Subcutaneous abdominal adipose tissue (tissue), 5 donors: Measurements from ENCODE around the gene GREM1.

Experiments used
- H3K27ac ChIP-seq: one replicate; pipeline ENCODE4 v1.7.0; 2013; ENCODE audit warnings: low read depth, mild to moderate bottlenecking, inconsistent platforms, low read length, moderate library complexity
- H3K27me3 ChIP-seq, 5 donors: one replicate each; pipeline ENCODE4 v1.7.0; 2013; ENCODE audit warnings: low read length in 5 of 5, inconsistent platforms in 1 of 5; ENCODE audit not compliant: control insufficient read depth in 5 of 5, insufficient read depth in 4 of 5
- H3K36me3 ChIP-seq, 5 donors: one replicate each; pipeline ENCODE4 v1.7.0; 2013; ENCODE audit warnings: low read length in 5 of 5; ENCODE audit not compliant: control insufficient read depth in 5 of 5, insufficient read depth in 5 of 5
- H3K4me1 ChIP-seq, 5 donors: one replicate each; pipeline ENCODE4 v1.7.0; 2013; ENCODE audit warnings: low read length in 5 of 5, mild to moderate bottlenecking in 3 of 5, moderate library complexity in 1 of 5; ENCODE audit not compliant: control insufficient read depth in 5 of 5, insufficient read depth in 5 of 5
- H3K4me3 ChIP-seq, 5 donors: one replicate each; pipeline ENCODE4 v1.7.0; 2013; ENCODE audit warnings: low read length in 5 of 5, low read depth in 1 of 5
- H3K9ac ChIP-seq, 5 donors: one replicate each; pipeline ENCODE4 v1.7.0; 2013; ENCODE audit warnings: low read length in 5 of 5, mild to moderate bottlenecking in 4 of 5, moderate library complexity in 3 of 5
- H3K9me3 ChIP-seq, 5 donors: one replicate each; pipeline ENCODE4 v1.7.0; 2013; ENCODE audit warnings: low read length in 5 of 5; ENCODE audit not compliant: control insufficient read depth in 5 of 5
- donor health status: healthy.
- donor health status: healthy.
- donor health status: healthy.
- donor health status: healthy.
- donor health status: healthy.

Gene GREM1

GRCh38 chr15:32778391-32779176 lies 60.8 kb downstream of the GREM1 start:
- peaks cover 7 to 17% (median 8%) of the 10 kb centered on the region in 5 donors for H3K9me3 ChIP-seq
- peaks cover 0 to 4% (median 0%) of the 10 kb centered on the region in 5 donors for H3K36me3 ChIP-seq
- H3K27me3 ChIP-seq, result no peaks in the 10 kb centered on the region

DNA sequence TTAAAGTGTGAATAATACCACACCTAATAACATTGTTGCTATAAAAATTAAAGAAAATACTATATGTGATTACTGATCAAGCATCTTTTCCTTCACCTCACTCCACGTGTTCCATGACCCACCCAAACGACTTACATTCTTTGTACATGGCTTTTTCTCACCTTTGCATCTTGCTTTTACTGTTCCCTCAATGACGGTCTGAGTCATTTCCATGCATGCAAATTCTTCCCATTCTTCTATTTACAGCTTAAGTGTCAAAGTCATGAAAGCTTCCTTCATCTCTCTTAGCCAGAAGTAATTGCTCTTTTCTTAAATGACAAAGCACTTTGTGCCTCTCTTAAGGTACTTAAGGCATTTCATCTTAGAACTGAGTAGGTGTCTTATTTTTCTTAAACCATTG lies 64.0 kb downstream of the GREM1 start:
- H3K4me3 ChIP-seq, result no peak overlapping the region
- peaks cover 7 to 17% (median 8%) of the 10 kb centered on the region in 5 donors for H3K9me3 ChIP-seq
- no peaks in the 10 kb centered on the region for H3K27me3 ChIP-seq
- peaks cover 0 to 3% (median 0%) of the 10 kb centered on the region in 5 donors for H3K36me3 ChIP-seq
- H3K9ac ChIP-seq, result no peak overlapping the region
- no peaks in the 10 kb centered on the region for H3K4me1 ChIP-seq
- no peak overlapping the region for H3K27ac ChIP-seq

More at GRCh38 chr15:32778391-32779176, 60.8 kb downstream of the GREM1 start:
- Histone ChIP-seq H3K27ac (no peak overlapping the region), H3K4me1 (no peaks in the 10 kb centered on the region), H3K9ac (no peak overlapping the region), H3K4me3 (no peak overlapping the region)

GRCh38 chr15:32784581-32784980 lies 66.8 kb downstream of the GREM1 start:
- H3K4me1 ChIP-seq, result no peaks in the 10 kb centered on the region
- H3K27me3 ChIP-seq, result no peaks in the 10 kb centered on the region
- no peak overlapping the region for H3K27ac ChIP-seq
- peaks cover 0 to 4% (median 0%) of the 10 kb centered on the region in 5 donors for H3K9me3 ChIP-seq
- H3K4me3 ChIP-seq, result no peak overlapping the region
- H3K36me3 ChIP-seq, result peaks cover 0 to 3% (median 0%) of the 10 kb centered on the region in 5 donors
- H3K9ac ChIP-seq, result no peak overlapping the region

DNA sequence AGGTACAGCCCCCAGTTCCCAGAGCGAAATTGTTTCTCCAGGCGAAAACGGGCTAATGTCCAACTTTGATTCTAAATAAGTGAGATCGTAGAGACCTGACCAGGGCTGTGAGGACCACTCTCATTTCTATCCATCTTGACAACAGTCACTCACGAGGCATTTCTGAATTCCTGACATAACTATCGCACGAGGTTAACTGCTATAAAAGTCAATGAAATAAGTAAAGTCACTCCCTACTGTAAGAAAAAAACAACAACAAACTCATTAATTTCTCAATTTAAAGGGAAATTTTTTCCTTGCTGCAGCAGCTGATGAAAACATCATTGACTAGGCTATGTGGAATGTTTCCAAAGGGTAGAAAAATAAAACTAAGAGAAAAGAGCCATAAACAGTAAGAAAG lies 69.1 kb downstream of the GREM1 start:
- Histone ChIP-seq H3K4me1 (no peaks in the 10 kb centered on the region), H3K9ac (no peak overlapping the region), H3K4me3 (no peak overlapping the region), H3K36me3 (peaks cover 0 to 3% (median 0%) of the 10 kb centered on the region in 5 donors), H3K27ac (no peak overlapping the region), H3K9me3 (no peaks in the 10 kb centered on the region), H3K27me3 (no peaks in the 10 kb centered on the region)

- Histone ChIP-seq H3K9me3 (no peaks in the 10 kb centered on the region), H3K4me3 (no peak overlapping the region), H3K4me1 (no peaks in the 10 kb centered on the region), H3K27me3 (no peaks in the 10 kb centered on the region), H3K27ac (no peak overlapping the region), H3K9ac (no peak overlapping the region), H3K36me3 (peaks cover 0 to 3% (median 0%) of the 10 kb centered on the region in 5 donors)
Measured at GRCh38 chr15:32787949-32788348, 70.1 kb downstream of the GREM1 start.

- no peak overlapping the region for H3K9ac ChIP-seq
- no peaks in the 10 kb centered on the region for H3K4me1 ChIP-seq
- H3K4me3 ChIP-seq, result no peak overlapping the region
- no peaks in the 10 kb centered on the region for H3K9me3 ChIP-seq
- H3K36me3 ChIP-seq, result peaks cover 0 to 3% (median 0%) of the 10 kb centered on the region in 5 donors
- H3K27ac ChIP-seq, result no peak overlapping the region
- no peaks in the 10 kb centered on the region for H3K27me3 ChIP-seq
Measured at GRCh38 chr15:32790352-32790999, 72.7 kb downstream of the GREM1 start.

GRCh38 chr15:32792436-32792835 lies 74.6 kb downstream of the GREM1 start:
- H3K27me3 ChIP-seq, result no peaks in the 10 kb centered on the region
- H3K27ac ChIP-seq, result no peak overlapping the region
- no peaks in the 10 kb centered on the region for H3K36me3 ChIP-seq
- no peaks in the 10 kb centered on the region for H3K9me3 ChIP-seq
- no peaks in the 10 kb centered on the region for H3K4me1 ChIP-seq
- no peak overlapping the region for H3K4me3 ChIP-seq
- no peak overlapping the region for H3K9ac ChIP-seq
